Upper lobe of left lung (tissue), 4 donors: Measurements from ENCODE around the gene ATAD2B.

ENCODE experiments used
- CTCF ChIP-seq, 6 experiments: fragments of 450-650 bp in 4 of 6; fragments of 200-600 bp in 2 of 6; sonication (generic) in 2 of 6; IDR thresholded peaks; one replicate each; pipeline ENCODE4 v1.5.1; 2016 to 2019; ENCODE audit warnings: antibody characterized with exemption in 6 of 6
- POLR2AphosphoS5 ChIP-seq, 2 donors: sonication (generic); formaldehyde crosslinking; IDR thresholded peaks; one replicate each; pipeline ENCODE4 v1.5.1; 2017; ENCODE audit warnings: antibody characterized with exemption in 2 of 2

- TF ChIP-seq POLR2AphosphoS5 (IDR thresholded peaks at IDR 0.05) (no peak), CTCF (IDR thresholded peaks at IDR 0.05) (no peak)
Observed at GRCh38 chr2:23769364-23769763, 157.6 kb downstream of the ATAD2B start.
